K562 (cell line): ENCODE measurements around the gene KMT2D. TPM values are rescaled to one million over a fixed set of nuclear protein-coding genes. Genes with fewer than 3 reads are reported as not detected.

Experiments
- ARNT ChIP-seq, 2 experiments: fragments of 450-650 bp; IDR thresholded peaks; 2 replicates each; pipeline ENCODE4 v1.6.1; 2016; ENCODE audit warnings: mild to moderate bottlenecking in 1 of 2
- ATF6 ChIP-seq: sonication (generic); formaldehyde crosslinking; IDR thresholded peaks from 2 replicates; pipeline ENCODE4 v1.4.0; 2020; ENCODE audit warnings: mild to moderate bottlenecking, missing genetic modification reagents
- CREB5 ChIP-seq: fragments of 250-450 bp; sonication (Bioruptor Pico); IDR thresholded peaks from 2 replicates; pipeline ENCODE4 v1.5.0; 2020; ENCODE audit warnings: mild to moderate bottlenecking
- CUX1 ChIP-seq: fragments of 200-800 bp; sonication (Bioruptor generic); IDR thresholded peaks from 2 replicates; pipeline ENCODE4 v1.6.1; 2016; ENCODE audit warnings: missing genetic modification characterization, missing compliant biosample characterization
- DNMT1 ChIP-seq: fragments of 450-650 bp; IDR thresholded peaks from 2 replicates; pipeline ENCODE4 v1.6.1; 2016; ENCODE audit warnings: antibody characterized with exemption, mild to moderate bottlenecking
- E2F3 ChIP-seq: fragments of 250-450 bp; sonication (Bioruptor Pico); IDR thresholded peaks from 2 replicates; pipeline ENCODE4 v1.4.0; 2020; ENCODE audit warnings: mild to moderate bottlenecking
- HDAC1 ChIP-seq, 2 experiments: fragments of 450-650 bp; IDR thresholded peaks; 2 replicates each; pipeline ENCODE4 v1.6.1; 2016 to 2017; ENCODE audit warnings: inconsistent platforms in 1 of 2, mild to moderate bottlenecking in 1 of 2, moderate library complexity in 1 of 2
- MEF2D ChIP-seq: conservative IDR thresholded peaks from 2 replicates; pipeline ENCODE4 v1.6.1; 2016; ENCODE audit warnings: low read depth, missing genetic modification characterization, missing compliant biosample characterization
- NFE2 ChIP-seq: IDR thresholded peaks from 2 replicates; pipeline ENCODE4 v1.6.1; 2014; ENCODE audit warnings: antibody characterized with exemption, low read depth
- POLR2AphosphoS2 ChIP-seq: IDR thresholded peaks from 2 replicates; pipeline ENCODE4 v1.6.1; 2012; ENCODE audit warnings: low read length, improper control_type of control experiment
- PRPF4 ChIP-seq: fragments of 200-400 bp; formaldehyde crosslinking; IDR thresholded peaks from one replicate; pipeline ENCODE4 v1.6.1; 2017; ENCODE audit warnings: low read length, low read depth, mild to moderate bottlenecking; ENCODE audit not compliant: insufficient read depth, poor library complexity, severe bottlenecking
- RAD51 ChIP-seq: fragments of 450-650 bp; IDR thresholded peaks from 2 replicates; pipeline ENCODE4 v1.7.1; 2016; ENCODE audit warnings: low read depth, mild to moderate bottlenecking, borderline replicate concordance
- U2AF2 ChIP-seq: fragments of 200-400 bp; formaldehyde crosslinking; optimal IDR thresholded peaks from 2 replicates; pipeline ENCODE3; 2017; ENCODE audit warnings: low read depth, mild to moderate bottlenecking, low read length
- ZC3H8 ChIP-seq: fragments of 450-650 bp; IDR thresholded peaks from 2 replicates; pipeline ENCODE4 v1.6.1; 2017
- ZKSCAN8 ChIP-seq: fragments of 200-800 bp; sonication (Bioruptor generic); IDR thresholded peaks from 2 replicates; pipeline ENCODE4 v1.6.1; 2016; ENCODE audit warnings: missing genetic modification characterization, missing compliant biosample characterization
- ZNF740 ChIP-seq, 3 experiments: fragments of 200-800 bp in 1 of 3; sonication (Bioruptor generic) in 1 of 3; sonication (generic) in 1 of 3; formaldehyde crosslinking in 1 of 3; IDR thresholded peaks; 2 replicates each; pipeline versions ENCODE4 v1.6.1 to v1.8.0; 2016 to 2022; ENCODE audit warnings: mild to moderate bottlenecking in 2 of 3, missing compliant biosample characterization in 2 of 3, missing genetic modification characterization in 2 of 3, missing genetic modification reagents in 1 of 3
- polyA plus RNA-seq, 8 experiments: library from polyadenylated mRNA; depleted of rRNA in 4 of 8; stranded (reverse) in 5 of 8; unstranded in 3 of 8; fragments of >200 nt; fragmentation: Nextera tagmentation in 2 of 8; fragmentation: Illumina TruSeq in 1 of 8; extraction: Ambion mirVana in 2 of 8; extraction: Trizol in 1 of 8; gene quantifications; 2 replicates each; pipeline versions ENCODE4 v1.2.1 to v1.2.3, GENCODE V29; 2011 to 2014; ENCODE audit warnings: inconsistent platforms in 1 of 8, missing spikeins in 1 of 8
- total RNA-seq, 7 experiments: library from RNA; depleted of rRNA in 6 of 7; stranded (reverse); fragments of >200 nt in 6 of 7; fragmentation: Illumina TruSeq in 2 of 7; extraction: Trizol in 2 of 7; gene quantifications; 2 replicates each; pipeline versions ENCODE4 v1.2.1 to v1.2.3, GENCODE V29; 2011 to 2021; ENCODE audit warnings: low replicate concordance in 1 of 7

KMT2D gene
- total and polyA plus RNA-seq, 9 of the 15 experiments (the other 6 are each of a cell fraction or from before 2014, with no cell fraction given) = 0.22 to 93.7 (median 13.7) TPM

GRCh38 chr12:49089821-49090773 lies 29.5 kb upstream of the KMT2D start (continued):
- no peak for TF ChIP-seq ZKSCAN8 (CRISPR knock-in tag)
- TF ChIP-seq MEF2D (tag) = no peak
- no peak for TF ChIP-seq ZNF740 (CRISPR knock-in tag; IDR thresholded peaks at IDR 0.05)
- TF ChIP-seq ZNF740 (tag; IDR thresholded peaks at IDR 0.05) = no peak
- TF ChIP-seq CREB5 (CRISPR knock-in tag) = no peak
- no peak for TF ChIP-seq RAD51
- no peak for TF ChIP-seq CUX1
- peak in 1 of 2 experiments; percentile 91; a peak in 2 of 4 replicates for TF ChIP-seq HDAC1 (IDR thresholded peaks at IDR 0.05)
- TF ChIP-seq POLR2AphosphoS2 = no peak
- TF ChIP-seq ATF6 (CRISPR knock-in tag) = no peak
- no peak for TF ChIP-seq PRPF4
- TF ChIP-seq DNMT1 = no peak
- no peak for TF ChIP-seq ZC3H8
- 0 out of 2 replicates have a peak, but pooled peaks have one; percentile 11 for TF ChIP-seq E2F3 (CRISPR knock-in tag)
- peak; percentile 74 for TF ChIP-seq NFE2
- TF ChIP-seq ARNT (IDR thresholded peaks at IDR 0.05) = peak in 1 of 2 experiments; percentile 90; a peak in 2 of 4 replicates
- no peak for TF ChIP-seq U2AF2
